ENCODE results near the gene BBS7.

- no peak for TF ChIP-seq REST (IDR thresholded peaks at IDR 0.05; ENCODE audit: unreplicated experiment)
- no peak for TF ChIP-seq EZH2 (IDR thresholded peaks at IDR 0.05; ENCODE audit: low read depth, unreplicated experiment)
- TF ChIP-seq CTCF (conservative IDR thresholded peaks at IDR 0.05; ENCODE audit: low read depth in 2 of 2): no peak
- TF ChIP-seq, protein P1, sequence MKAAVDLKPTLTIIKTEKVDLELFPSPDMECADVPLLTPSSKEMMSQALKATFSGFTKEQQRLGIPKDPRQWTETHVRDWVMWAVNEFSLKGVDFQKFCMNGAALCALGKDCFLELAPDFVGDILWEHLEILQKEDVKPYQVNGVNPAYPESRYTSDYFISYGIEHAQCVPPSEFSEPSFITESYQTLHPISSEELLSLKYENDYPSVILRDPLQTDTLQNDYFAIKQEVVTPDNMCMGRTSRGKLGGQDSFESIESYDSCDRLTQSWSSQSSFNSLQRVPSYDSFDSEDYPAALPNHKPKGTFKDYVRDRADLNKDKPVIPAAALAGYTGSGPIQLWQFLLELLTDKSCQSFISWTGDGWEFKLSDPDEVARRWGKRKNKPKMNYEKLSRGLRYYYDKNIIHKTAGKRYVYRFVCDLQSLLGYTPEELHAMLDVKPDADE (IDR thresholded peaks at IDR 0.05): no peak
- TF ChIP-seq ZNF114 (CRISPR knock-in tag; IDR thresholded peaks at IDR 0.05): no peak
- no peak for TF ChIP-seq POLR2AphosphoS5 (IDR thresholded peaks at IDR 0.05; ENCODE audit: low read depth)
- no peak for TF ChIP-seq NANOG (IDR thresholded peaks at IDR 0.05; ENCODE audit: borderline replicate concordance)
- TF ChIP-seq ZNF331 (CRISPR knock-in tag; IDR thresholded peaks at IDR 0.05; ENCODE audit: low read depth): no peak
- no peak for TF ChIP-seq CREB1 (CRISPR knock-in tag; IDR thresholded peaks at IDR 0.05; ENCODE audit: low read depth)
- TF ChIP-seq EZH2phosphoT487 (IDR thresholded peaks at IDR 0.05; ENCODE audit: unreplicated experiment): no peak
- TF ChIP-seq JUNB (IDR thresholded peaks at IDR 0.05; ENCODE audit: unreplicated experiment): no peak
These were observed 59.2 kb downstream of the BBS7 start for GRCh38 chr4:121811122-121811521.
